Stimulated activated CD8-positive, alpha-beta memory T cell treated with anti-CD3 and anti-CD28 coated beads, Interleukin-7, amount 100 ng/mL, for 4 hours (primary cell): ENCODE measurements around the gene MYBPC1.
"Not testable (repeated sequence)": the region's sequence is repeated elsewhere in the genome, so short reads cannot be mapped to it uniquely, and the experiment has no call there.

Experiments
- DNase-seq, 2 donors: peaks; one replicate each; pipeline ENCODE4 v3.0.0-alpha.2; 2020; ENCODE audit warnings: low read depth in 2 of 2

The MYBPC1 gene

GRCh38 chr12:101654442-101654841 lies 59.7 kb downstream of the MYBPC1 start:
- DNase-seq, result no peak

- no peak for DNase-seq
These were observed 60.6 kb downstream of the MYBPC1 start for GRCh38 chr12:101655393-101655792.

DNA sequence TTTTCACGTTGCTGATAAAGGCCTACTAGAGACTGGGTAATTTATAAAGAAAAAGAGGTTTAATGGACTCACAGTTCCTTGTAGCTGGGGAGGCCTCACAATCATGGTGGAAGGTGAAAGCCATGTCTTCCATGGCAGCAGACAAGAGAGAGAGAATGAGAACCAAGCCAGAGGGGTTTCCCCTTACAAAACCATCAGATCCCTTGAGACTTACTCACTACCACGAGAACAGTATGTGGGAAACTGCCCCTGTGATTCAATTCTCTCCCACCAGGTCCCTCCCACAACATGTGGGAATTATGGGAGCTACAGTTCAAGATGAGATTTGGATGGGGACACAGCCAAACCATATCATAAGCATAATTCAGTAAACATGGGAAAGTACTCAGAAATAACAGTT lies 65.9 kb downstream of the MYBPC1 start:
- DNase-seq, result not testable (repeated sequence)

DNA sequence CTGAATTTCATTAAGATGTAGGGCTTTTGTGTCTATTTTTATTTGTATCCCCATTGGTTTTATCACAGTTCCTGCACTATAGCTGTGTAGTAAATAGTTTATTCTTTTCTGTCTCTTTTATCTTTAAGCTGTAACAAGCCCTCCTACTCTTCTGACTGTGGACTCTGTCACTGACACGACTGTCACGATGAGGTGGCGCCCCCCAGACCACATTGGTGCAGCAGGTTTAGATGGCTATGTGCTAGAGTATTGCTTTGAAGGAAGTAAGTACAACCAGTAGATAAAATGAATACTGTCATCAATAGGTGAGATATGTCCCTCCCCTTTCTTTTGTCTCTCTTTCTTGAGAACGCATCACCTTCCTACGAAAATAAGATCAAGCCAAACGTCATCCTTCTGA lies 68.5 kb downstream of the MYBPC1 start:
- DNase-seq, result no peak

- no peak for DNase-seq
These were observed 70.2 kb downstream of the MYBPC1 start for GRCh38 chr12:101664992-101665391.

DNA sequence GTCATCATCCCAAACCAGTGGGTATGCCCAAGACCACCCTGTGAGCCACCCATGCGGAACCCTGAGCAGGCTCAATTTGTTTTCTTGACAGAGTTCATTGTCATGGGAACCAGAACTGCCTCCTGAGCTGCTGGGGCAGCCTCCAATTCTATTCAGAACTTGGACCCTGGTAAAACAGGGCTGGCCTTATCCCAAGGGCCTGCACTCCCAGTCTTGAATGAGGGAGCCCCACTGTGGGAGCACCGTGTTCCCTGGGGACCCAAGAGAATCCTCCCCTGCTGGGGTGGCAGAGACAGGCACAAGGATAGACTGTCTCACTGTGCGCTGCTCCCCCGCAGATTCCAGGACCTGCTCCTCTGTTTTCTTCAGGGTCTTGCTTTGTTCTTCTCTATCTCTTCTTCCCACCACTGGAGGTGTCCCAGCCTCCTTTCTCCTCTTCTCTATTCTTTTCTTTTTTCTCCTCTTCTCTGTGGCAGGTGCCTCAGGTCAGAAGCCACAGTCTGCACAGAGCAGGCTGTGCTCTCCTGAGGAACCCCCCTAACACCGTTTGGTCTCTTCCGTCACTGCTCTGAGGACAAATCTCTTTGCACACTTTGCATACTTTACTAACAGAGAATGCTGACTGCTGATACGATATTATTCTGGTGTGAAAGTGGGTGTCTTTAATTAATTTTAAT lies 71.4 kb downstream of the MYBPC1 start:
- no peak for DNase-seq

DNA sequence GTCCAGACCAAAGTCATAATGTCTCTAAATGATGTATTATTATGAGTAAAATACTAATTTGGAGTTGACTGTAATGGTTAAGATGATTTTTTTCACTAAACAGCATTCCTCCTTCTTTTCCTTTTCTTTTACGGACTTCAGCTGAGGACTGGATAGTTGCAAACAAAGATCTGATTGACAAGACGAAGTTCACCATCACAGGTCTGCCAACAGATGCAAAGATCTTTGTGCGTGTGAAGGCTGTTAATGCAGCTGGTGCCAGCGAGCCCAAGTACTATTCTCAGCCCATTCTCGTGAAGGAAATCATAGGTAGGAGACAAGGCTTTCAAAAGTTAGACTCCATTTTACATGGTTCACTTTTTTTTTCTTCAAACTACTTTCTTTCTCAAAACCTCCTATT lies 72.8 kb downstream of the MYBPC1 start:
- DNase-seq, result no peak

DNA sequence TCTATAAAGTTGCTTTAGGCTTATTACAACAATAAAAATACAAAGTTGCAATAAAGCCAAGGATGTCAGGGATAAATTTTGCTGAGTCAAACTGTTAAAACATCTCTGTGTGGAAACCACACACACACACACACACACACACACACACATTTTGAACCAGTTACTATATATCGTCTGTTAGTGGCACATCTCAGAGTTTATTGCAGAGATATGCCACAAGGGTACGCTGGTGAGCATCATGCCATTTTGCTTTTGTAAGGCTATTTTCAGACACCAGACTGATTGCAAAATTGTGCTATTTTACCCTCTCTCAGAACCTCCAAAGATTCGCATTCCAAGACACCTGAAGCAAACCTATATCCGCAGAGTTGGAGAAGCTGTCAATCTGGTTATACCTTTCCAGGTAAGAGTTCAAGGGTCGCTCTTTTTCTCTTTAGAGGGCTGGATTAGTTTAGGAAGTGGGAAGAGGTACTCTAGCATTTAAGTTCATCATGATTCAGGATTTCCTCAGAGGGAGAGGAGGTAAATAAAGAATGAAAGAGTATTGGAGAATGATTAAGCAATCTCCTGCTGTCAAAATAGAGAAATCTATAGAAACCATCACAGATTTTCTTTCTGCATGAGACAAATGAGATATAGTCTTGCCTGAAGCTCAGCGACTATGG lies 75.4 kb downstream of the MYBPC1 start:
- DNase-seq, result no peak

DNA sequence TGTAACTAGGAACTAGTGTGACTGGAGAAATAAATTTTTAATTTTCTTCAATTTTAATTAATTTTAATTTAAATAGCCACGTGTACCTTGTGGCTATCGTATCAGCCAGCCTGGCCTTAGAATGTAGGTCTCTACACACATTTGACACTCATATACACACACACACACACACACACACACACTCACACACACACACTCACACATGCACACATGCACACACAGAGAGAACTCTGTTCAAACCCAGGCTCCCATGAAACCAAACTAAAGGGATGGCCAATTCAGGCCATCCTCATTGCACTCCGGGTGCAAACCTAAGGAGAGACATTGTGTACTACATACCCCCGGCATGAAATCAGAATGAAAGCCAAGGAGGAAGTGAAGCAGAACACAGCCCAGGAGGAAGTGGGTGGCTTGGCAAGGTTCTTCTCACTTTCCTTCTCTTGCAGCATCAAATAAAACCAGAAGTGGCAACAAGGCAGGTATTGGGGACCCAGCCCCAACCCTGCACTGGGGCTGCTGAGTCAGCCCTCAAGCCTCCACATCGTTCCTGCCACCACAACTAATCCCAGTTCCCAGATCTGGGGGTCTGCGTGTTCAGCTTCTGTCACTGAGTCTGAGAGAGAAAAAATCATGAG lies 76.5 kb downstream of the MYBPC1 start:
- peak in 1 of 2 donors; percentile 7 for DNase-seq

- DNase-seq, result no peak
These were observed 77.1 kb downstream of the MYBPC1 start for GRCh38 chr12:101671833-101672232.

- no peak for DNase-seq
These were observed 80.8 kb downstream of the MYBPC1 start for GRCh38 chr12:101675555-101675954.

DNA sequence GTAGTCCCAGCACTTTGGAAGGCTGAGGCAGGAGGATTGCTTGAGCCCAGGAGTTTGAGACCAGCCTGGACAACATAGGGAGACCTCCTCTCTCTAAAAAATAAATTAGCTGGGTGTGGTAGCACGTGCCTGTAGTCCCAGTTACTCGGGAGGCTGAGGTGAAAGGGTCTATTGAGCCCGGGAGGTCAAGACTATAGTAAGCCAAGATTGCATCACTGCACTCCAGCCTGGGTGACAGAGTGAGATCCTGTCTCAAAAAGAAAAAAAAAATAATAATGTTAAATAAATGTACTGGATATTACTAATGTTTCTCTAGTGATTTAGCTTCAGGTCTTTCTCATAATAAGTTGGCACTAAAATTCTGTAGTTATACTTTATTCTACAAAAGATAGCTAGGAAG lies 81.7 kb downstream of the MYBPC1 start:
- not testable (repeated sequence) for DNase-seq

- DNase-seq, result no peak
These were observed 83.3 kb downstream of the MYBPC1 start for GRCh38 chr12:101678081-101678480.

DNA sequence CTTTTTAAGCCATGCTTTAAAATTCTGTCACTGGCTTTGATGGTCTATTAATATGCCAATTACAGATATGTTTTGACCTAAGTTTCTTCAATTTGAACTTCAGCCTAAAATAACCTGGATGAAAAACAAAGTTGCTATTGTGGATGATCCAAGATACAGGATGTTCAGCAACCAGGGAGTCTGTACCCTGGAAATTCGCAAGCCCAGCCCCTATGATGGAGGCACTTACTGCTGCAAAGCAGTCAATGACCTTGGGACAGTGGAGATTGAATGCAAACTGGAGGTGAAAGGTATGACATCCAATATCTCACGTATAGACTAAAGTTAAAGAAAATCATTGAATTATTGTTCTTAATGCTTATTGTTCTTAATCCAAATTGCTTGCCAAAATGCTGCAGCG lies 85.5 kb downstream of the MYBPC1 start:
- DNase-seq, result no peak

DNA sequence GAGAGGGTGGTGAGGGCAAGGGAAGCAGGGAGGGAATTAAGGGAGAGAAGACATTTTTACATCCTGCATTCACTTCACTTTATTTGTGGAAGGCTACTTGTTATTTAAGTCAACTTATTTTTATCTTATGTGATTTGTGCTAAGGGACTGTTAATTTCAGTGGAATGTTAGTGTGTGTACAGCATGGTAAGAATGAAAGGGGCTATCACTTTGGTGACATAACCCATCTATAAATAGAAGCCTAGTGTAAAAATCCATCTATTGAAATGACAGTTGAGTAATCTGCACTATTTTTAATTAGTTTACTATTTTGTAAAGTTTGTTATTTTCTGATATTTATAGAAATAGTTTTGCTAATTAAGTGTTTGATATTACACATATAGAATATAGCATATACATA lies 85.9 kb downstream of the MYBPC1 start:
- no peak for DNase-seq

DNA sequence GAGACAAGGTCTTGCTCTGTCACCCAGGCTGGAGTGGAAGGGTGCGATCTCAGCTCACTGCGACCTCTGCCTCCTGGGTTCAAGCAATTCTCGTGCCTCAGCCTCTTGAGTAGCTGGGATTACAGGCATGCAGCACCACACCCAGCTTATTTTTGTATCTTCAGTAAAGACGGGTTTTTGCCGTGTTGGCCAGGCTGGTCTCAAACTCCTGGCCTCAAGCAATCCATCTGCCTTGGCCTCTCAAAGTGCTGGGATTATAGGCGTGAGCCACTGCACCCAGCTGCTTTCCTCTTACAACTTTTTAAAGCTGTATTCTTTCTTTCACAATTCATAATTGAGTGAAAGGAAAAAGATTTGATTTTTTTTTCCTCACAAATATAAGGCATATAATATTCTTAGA lies 86.9 kb downstream of the MYBPC1 start:
- DNase-seq, result not testable (repeated sequence)

GRCh38 chr12:101685092-101685491 lies 90.3 kb downstream of the MYBPC1 start:
- no peak for DNase-seq

DNA sequence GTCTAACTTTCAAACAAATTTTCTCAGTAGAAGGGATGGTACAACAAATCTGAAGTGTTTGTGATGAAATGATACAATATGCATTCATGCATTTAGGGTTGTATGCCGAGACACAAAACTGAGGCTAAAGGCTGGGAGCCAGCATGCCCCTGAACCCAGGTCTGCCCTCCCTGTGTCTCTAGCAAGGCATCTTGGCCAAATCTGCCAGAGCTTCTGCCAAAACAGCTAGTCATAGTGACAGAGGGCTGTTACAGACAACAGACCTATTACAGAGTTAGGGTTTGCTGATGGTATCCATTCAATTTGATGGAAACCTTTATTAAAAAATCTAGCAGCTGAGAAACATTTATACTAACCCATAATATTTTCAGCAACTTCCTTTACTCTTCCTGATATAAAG lies 91.4 kb downstream of the MYBPC1 start:
- DNase-seq, result no peak

DNA sequence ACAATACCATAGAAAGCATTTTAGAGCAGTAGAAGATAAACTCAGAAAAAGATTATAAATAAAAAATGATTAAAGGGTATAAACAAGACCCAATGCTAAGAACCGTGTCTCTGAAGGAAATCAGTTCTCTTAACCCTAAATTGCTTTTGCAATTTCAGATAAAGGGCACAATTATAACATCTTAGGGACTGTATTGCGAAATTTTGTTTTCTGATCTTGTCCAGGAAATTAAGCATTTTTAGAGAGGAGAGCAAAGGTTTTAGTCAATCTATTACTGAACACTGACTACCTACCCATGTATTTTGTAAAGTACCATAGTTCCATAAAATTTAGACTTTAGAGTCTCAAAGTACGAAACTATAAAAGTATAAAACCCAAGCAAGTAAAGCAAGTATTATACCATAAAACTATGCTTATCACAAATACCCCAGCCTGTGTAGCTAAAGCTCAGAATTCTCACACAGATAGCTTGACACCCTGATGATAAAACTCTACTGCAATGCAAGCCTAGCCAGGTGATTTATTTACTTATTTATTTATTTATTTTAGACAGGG lies 95.8 kb downstream of the MYBPC1 start:
- no peak for DNase-seq

DNA sequence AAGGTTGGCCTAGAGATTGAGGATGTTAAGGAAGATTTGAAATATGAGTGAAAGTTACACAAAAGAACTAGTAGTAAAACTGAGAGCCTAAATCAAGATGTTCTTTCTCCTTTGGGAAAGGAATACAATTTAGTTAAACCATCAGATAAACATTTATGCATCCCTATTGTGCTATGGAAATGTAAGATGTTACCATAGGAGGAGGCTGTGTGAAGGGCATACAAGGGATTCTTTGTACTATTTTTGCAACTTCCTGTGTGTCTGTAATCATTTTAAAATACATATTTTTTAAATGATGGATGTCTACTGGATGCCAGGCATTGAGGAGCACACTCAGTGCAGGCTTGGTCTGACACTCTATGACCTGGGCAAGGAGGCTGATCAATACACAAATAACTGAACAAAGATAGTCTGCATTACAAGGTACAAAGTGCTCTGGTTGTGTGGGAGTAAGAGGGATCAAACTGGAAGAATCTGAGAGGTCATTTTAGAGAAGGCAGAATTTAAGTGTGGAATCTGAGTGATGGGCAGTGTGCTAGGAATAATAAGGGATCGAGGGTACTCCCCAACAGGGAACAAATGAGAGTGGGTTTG lies 96.8 kb downstream of the MYBPC1 start:
- DNase-seq, result no peak

DNA sequence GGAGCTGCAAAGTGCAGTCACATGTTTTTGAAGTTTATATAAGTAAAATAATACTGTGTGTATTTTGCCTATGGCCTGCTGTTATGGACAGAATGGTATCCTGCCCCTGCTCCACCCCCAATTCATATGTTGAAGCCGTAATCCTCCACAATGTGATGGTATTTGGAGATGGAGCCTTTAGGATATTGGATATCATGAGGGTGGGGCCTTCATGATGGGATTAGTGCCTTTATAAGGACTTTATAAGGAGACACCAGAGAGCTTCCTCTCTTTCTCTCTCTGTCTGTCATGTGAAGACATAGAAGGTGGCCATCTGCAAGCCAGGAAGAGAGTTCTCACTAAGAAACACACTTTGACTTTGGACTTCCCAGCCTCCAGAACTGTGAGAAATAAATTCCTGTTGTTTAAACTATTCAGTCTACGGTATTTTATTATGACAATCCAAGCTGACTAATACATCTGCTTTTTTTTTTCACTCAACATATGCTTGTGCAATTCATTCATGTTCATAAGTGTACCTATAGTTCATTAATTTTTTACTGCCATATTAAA lies 99.6 kb downstream of the MYBPC1 start:
- DNase-seq, result no peak

GRCh38 chr12:101694986-101695385 lies 100.2 kb downstream of the MYBPC1 start:
- no peak for DNase-seq
